NCI-H748 treated with DMSO at 0.1 percent for 48 hours (cell line): Measurements from ENCODE around the gene TEX13C.
"Not testable (repeated sequence)": the region's sequence is repeated elsewhere in the genome, so short reads cannot be mapped to it uniquely, and the experiment has no call there.

ENCODE experiments used
- DNase-seq: peaks from one replicate; lab custom pipeline; 2025; lab: John Stamatoyannopoulos, UW

The TEX13C gene

GRCh38 chrX:125319646-125320521 lies at the start of gene TEX13C:
Gene TEX13C, plus strand, starts transcription at chrX:125319871. Its CDS starts 249 bp downstream, at chrX:125320120.
- DNase-seq, result no peak

GRCh38 chrX:125287282-125287681 lies 32.4 kb upstream of the TEX13C start:
- no peak for DNase-seq

- no peak for DNase-seq
These were observed 31.3 kb upstream of the TEX13C start for GRCh38 chrX:125288343-125288742.

GRCh38 chrX:125289209-125289608 lies 30.5 kb upstream of the TEX13C start:
- no peak for DNase-seq

GRCh38 chrX:125289920-125290319 lies 29.8 kb upstream of the TEX13C start:
- no peak for DNase-seq

- no peak for DNase-seq
These were observed 28.5 kb upstream of the TEX13C start for GRCh38 chrX:125291124-125291523.

GRCh38 chrX:125293850-125294780 lies 25.6 kb upstream of the TEX13C start:
- DNase-seq, result no peak

- no peak for DNase-seq
These were observed 24.3 kb upstream of the TEX13C start for GRCh38 chrX:125295337-125295736.

- DNase-seq, result no peak
These were observed 20.8 kb upstream of the TEX13C start for GRCh38 chrX:125298871-125299270.

- DNase-seq, result no peak
These were observed 13.3 kb upstream of the TEX13C start for GRCh38 chrX:125306335-125306866.

- no peak for DNase-seq
These were observed 11.0 kb upstream of the TEX13C start for GRCh38 chrX:125308653-125309052.

GRCh38 chrX:125319166-125319565 lies 505 bp upstream of the TEX13C start:
- DNase-seq, result not testable (repeated sequence)

- DNase-seq, result no peak
These were observed 2.8 kb downstream of the TEX13C start for GRCh38 chrX:125322431-125322830.

GRCh38 chrX:125326599-125326998 lies 6.9 kb downstream of the TEX13C start:
- no peak for DNase-seq

- DNase-seq, result no peak
These were observed 8.2 kb downstream of the TEX13C start for GRCh38 chrX:125327891-125328290.

GRCh38 chrX:125333583-125333982 lies 13.9 kb downstream of the TEX13C start:
- no peak for DNase-seq

- no peak for DNase-seq
These were observed 20.8 kb downstream of the TEX13C start for GRCh38 chrX:125340490-125340889.

GRCh38 chrX:125374169-125374568 lies 54.5 kb downstream of the TEX13C start:
- DNase-seq, result no peak
